Measurements from ENCODE around the gene TRMT112.

DNA sequence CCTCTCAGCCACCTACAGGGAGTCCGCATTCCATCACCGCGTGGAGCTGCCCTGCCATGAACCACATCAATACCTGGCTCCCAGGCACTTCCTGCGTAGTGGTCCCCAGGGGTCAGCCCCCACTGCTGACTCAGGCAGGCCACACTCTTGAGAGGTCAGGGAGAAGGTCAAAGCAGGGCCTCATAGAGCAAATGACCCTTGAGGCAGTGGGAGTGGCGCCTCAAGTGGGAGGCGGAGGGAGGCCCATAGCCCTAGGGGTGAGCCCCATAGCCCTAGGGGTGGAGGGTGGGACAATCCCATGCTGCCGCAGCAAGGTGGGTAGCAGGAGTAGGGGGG, 5.5 kb upstream of the TRMT112 start:
- TF ChIP-seq, protein P1, sequence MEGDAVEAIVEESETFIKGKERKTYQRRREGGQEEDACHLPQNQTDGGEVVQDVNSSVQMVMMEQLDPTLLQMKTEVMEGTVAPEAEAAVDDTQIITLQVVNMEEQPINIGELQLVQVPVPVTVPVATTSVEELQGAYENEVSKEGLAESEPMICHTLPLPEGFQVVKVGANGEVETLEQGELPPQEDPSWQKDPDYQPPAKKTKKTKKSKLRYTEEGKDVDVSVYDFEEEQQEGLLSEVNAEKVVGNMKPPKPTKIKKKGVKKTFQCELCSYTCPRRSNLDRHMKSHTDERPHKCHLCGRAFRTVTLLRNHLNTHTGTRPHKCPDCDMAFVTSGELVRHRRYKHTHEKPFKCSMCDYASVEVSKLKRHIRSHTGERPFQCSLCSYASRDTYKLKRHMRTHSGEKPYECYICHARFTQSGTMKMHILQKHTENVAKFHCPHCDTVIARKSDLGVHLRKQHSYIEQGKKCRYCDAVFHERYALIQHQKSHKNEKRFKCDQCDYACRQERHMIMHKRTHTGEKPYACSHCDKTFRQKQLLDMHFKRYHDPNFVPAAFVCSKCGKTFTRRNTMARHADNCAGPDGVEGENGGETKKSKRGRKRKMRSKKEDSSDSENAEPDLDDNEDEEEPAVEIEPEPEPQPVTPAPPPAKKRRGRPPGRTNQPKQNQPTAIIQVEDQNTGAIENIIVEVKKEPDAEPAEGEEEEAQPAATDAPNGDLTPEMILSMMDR (IDR thresholded peaks at IDR 0.05) = no peak
- TF ChIP-seq POLR2A (IDR thresholded peaks at IDR 0.05) (no peak), EP300 (IDR thresholded peaks at IDR 0.05) (no peak), POLR2AphosphoS5 (IDR thresholded peaks at IDR 0.05) (no peak)

Measured in upper lobe of left lung (tissue), 4 donors.